TTC549 (cell line): Measurements from ENCODE around the gene GALNT8.
"Not testable (repeated sequence)": the region's sequence is repeated elsewhere in the genome, so short reads cannot be mapped to it uniquely, and the experiment has no call there.

ENCODE experiments used
- FAIRE-seq: peaks from 2 replicates; lab custom pipeline; 2012; peaks lifted over from hg19 to GRCh38; lab: Jason Lieb, UNC

Gene GALNT8

GRCh38 chr12:4745249-4745648, 25.0 kb downstream of the GALNT8 start:
- no peak for FAIRE-seq

GRCh38 chr12:4751654-4752053, 31.5 kb downstream of the GALNT8 start:
- not testable (repeated sequence) for FAIRE-seq

DNA sequence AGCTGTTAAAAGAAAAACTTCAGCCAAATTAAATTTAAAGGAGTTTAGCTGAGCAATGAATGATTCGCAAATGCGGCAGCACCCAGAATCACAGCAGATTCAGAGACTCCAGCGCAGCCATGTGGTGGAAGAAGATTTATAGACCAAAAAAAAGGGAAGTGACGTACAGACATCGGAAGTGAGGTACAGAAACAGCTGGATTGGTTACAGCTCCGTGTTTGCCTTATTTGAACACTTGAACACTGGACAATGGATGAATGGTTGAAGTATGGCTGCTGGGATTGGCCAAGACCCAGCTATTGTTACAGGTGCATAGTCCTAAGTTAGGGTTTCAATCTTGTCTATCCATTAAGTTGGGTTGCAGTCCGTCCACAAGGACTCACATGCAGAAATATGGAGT, 42.6 kb downstream of the GALNT8 start:
- no peak for FAIRE-seq

DNA sequence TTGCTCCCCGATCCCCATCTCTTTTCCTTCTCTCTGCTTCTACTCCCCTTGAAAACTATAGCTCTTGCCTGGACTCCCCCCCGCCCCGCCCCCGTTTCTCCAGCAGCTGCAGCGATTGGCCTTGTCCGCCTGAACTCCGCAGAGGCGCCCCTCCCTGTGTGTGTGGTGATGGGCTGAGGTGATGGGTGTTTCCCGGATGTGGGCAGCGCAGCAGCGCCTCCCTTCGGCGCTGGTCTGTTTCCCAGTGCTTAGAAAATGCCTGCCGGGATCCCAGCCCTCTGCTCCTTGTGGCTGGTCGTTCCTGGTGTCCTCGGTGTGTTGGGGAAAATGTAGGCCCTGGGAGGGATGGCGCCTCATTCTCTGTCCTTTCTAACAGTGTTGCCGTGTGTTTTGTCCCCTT, 43.3 kb downstream of the GALNT8 start:
- no peak for FAIRE-seq

GRCh38 chr12:4766445-4766844, 46.2 kb downstream of the GALNT8 start:
- no peak for FAIRE-seq

DNA sequence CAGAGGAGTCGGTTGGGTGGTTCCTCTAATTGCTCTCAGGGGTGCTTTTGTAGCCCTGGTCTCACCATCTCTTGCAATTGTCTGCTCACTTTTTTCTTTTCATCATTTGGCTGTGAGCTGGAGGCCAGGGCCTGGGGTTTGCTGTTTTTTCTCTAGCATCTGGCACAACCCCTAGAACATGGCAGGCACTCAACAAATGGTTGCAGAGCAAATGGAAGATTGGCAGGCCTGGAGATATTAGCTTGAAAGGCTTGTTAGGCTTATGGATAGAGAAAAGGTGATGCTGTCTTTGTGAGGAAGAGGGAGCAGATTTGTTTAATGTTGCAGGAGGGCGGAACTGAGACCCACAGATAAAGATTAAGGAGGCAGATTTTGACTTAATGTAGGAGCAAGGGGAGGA, 47.0 kb downstream of the GALNT8 start:
- FAIRE-seq = no peak

DNA sequence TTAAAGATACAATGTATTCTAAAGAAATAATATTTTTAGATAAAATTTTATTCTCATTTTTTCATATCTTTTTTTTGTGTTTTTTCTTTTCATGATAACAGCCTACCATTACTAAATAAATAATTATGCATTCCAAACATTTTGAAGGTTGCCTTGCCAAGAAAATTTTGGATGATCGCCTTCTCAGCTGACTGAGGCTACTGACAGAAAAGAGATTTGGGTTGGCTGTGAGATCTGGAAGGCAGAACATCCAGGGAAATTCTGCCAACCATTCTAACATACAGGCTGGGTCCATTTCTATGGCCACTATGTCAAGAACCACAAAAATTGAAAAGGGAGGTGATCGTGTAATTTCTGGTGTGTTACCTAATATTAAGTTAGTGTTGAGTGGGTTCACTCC, 48.1 kb downstream of the GALNT8 start:
- no peak for FAIRE-seq

- no peak for FAIRE-seq
Observed at GRCh38 chr12:4769073-4769472, 48.9 kb downstream of the GALNT8 start.

DNA sequence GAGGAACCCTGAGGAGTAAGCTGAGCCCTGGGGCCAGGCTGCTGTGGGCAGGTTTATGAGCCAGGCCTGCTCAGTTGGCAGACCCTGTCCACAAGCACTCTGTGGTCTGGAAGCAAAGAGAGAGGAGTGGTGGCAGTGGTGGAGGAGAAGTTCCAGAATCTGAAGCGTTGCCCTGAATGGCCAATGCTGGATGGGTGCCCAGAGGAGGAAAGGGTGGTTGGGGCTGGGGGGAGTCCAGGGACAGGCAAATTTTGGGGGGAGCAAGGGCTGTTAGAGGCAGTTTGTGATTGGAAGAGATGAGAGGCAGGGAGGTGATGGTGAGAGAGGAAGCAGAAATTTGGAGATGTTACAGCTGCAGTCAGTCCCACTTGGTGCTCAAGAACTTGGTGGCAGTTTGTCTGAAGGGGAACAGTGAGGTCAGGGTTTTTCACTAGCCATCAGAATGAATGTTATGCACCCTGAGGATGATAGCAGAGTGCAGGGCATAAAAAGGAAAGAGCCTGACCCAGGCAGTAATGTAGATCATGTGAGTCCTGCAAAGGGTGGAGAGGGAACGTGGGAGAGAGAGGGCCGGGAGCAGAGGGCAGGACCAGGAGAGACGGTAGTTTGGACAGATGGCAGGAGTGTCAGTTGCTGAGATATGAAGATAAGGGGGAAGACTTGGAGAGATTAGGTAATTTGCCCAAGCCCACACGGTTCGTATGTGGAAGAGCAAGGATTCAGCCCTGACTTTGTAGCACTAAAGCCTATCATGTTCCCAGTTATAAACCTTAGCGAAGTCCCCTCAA, 51.2 kb downstream of the GALNT8 start:
- no peak for FAIRE-seq

- no peak for FAIRE-seq
Observed at GRCh38 chr12:4771960-4772566, 51.9 kb downstream of the GALNT8 start.

DNA sequence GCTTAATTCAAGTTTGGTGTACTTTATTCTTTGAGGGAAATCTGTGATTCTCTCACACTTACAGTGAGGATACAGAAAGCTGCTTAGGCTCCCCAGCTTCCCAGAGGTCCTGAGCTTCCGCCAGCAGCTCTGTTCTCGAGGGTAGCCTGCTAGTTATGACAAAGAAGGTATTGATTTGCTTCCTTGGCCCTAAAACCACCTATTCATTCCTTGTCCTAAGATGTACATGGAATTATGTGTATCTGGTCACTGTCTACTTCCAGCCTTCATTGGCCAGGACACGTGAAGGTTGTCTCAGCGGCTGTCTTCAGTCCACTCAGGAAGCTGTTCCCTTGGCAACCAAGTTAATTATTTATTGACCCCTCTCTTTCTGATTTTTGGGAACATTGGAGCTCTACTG, 55.7 kb downstream of the GALNT8 start:
- FAIRE-seq = no peak

DNA sequence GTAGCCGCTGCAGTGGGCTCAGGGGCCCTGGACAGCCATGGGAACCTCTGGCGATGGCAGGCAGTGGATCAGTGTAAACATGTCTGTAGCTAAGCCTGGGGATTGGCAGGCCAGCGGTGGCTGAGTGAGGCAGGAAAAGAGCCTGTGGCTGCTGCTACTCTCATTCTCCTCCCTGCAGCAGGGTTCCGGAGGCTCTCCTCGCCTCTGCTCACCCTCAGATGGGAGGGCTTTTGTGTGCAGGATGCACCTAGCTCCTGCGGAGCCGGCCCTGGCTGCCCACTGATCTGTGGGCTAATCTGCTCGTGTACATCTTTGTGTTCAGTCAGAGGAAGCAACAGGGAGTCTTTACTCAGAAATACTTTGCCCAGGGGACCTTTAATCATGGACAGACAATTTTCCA, 59.5 kb downstream of the GALNT8 start:
- FAIRE-seq = no peak

DNA sequence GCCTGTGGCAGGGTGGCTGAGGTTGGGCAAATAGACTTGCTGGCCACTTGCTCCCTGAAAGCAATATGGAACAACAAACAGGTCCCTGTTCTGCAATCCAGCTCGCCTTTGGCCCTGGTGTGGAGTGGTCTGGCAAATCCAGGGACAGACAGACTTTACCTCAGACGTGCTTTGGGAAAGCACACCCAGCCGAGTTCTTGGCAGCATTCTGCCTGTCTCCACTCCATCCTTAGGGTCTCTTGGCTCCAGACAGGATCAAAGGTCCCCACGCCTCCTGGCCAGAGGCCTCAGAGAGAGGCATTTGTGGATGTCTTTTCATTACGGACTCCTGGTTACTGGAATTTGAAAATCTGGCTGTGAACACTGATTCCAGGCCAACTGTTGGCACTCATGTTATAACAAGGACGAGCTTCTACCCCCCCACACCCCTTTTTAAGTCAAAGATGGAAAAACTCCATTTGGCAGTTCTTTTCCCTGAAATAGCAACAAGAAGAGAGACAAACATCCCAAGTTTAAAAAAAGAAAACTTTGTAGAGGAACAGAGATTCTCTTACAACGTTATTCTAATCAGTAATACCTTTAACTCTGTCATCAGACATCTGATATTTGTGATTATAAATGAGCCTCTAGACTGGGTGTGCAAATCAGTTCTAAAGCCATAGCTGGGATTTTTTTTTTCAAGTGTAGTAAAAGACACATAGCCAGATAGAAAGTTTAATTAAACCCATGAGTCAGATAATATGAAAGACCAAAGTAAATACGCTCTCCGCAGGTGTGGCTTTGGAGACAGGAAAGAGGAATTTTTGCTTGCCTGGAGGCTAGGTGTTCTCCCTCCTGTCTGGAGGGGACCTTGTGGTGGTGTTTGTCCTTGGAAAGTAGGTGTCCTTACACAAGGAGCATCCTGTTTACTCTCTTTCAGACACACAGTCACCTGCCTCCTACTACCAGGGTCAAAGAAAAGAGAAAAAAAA, 60.7 kb downstream of the GALNT8 start:
- FAIRE-seq = no peak

DNA sequence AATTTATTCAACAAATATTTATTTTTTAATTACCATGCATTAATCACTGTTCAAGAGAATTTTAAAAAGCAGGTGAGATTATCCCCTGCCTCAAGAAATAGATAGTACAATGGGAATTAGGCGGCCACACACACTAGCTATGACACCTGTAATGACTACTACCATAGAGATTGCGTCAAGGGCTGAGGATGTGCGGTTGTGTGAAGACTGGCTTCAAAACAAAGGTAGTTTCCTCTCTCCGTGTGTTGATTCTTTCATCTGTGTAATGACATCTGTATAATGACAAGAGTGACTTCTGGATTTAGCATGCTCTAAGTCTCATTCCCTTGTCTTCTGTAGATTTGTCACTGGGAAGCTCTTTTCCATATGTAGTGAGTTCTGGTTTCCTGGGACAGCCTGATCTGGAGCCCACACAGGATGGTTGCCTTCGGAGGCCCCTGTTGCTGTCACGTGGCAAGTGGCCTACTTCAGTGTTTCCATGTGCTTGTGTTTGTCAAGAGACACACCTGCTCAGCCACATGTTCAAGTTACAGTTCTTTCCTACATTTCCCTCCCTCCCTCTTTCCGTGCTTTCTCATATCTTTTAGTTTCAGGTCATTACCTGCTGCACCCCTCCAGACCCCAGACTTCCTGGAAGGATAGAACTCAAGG, 64.3 kb downstream of the GALNT8 start:
- no peak for FAIRE-seq

DNA sequence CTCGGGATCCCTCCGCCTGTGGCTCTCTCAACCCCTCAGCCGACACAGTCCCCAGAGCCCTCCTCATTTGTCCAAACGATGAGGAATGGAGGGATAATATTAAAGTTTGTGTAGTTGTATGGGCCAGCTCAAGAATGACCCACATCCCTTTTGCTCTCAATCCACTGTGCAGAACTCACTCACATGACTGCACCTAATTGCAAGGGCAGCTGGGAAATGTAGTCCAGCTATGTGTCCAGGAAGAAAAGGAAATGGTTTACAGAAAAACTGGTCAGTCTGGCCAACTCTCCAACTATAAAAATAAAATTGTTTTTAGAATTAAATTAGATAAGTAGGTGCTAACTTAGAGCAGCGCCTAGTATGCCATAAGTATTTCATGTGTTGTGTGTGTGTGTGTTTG, 66.6 kb downstream of the GALNT8 start:
- no peak for FAIRE-seq

DNA sequence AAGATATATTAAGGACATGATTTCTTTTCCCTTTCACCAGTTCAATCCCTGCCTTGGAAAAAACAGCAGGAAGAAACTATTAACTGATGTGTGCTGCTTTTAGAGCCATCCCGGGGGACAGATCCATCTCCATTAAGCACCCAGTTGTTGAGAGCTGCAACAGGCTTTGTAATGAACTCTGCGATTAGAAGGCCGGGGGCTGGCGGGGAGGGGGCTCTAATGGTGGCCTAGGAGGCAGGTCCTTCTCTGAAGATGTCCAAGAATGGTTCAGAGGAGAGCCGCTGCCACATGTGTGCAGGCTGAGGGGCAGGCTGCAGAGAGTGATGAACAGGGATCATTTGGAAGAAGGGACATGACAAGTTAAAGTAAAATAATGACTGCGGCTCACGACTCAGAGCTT, 67.8 kb downstream of the GALNT8 start:
- FAIRE-seq = no peak

- FAIRE-seq = no peak
Observed at GRCh38 chr12:4789776-4790175, 69.6 kb downstream of the GALNT8 start.

- FAIRE-seq = no peak
Observed at GRCh38 chr12:4791497-4791896, 71.3 kb downstream of the GALNT8 start.

DNA sequence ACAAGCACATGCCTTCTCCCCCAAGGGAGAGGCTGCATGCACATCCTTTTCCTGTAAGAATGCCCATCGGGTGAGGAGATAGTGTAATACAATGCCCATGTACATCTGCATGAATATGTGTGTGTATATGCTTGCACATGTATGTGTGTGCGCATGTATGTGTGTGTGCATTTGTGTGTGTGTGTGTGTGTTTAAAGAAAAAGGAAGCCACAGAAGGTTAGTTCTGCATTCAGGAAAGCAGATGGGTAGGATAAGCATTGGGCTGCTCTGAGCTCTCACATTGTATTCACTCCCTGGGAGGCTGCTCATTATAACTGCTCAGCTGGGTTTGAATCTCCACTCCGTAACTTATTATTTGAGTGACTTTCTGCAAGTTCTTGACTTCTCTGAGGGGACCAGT, 74.3 kb downstream of the GALNT8 start:
- no peak for FAIRE-seq

GRCh38 chr12:4796216-4796615, 76.0 kb downstream of the GALNT8 start:
- FAIRE-seq = no peak

DNA sequence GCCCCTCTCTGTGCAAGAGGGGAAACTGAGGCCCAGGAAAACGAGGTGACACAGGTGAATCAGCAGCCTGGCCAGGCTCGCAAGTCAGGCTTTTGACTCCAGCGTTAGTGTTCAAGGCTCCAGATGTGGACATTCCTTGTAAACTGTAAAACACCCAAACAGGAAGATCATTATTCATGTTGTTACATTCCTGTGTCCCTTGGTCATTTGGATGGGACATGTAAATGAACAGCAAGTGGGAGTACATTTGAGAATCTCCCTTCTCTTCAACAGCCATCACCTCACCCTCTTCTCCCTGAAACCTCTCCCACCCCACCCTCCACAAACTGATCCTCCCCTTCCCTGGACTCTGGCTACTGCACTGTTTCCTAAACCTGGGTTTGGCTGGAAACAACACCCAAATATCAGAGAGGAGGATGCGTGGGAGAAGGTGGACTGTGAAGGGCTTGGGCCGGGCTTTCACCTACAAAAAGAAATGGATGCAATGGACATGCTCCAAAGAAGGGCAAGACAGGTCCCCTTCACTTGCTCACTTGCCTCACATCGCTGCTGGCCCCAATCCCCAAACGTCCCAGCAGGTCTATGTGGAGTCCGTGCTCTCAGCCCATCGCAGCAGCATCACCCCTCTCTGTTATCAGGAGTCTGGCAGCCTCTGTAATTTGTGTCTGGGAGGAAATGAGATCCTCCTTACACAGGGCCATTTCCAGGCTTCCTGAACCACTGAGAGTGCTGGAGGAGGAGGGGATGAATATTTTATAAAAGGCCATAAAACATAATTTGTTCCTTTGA, 76.7 kb downstream of the GALNT8 start:
- no peak for FAIRE-seq

- FAIRE-seq = no peak
Observed at GRCh38 chr12:4800555-4800954, 80.4 kb downstream of the GALNT8 start.
